GM12891 (cell line): ENCODE results near the gene SPCS2.
A peak's percentile ranks its signal among the peaks of the same experiment; 100 is the strongest.

Source experiments
- DNase-seq: peaks from one replicate; pipeline ENCODE4 v3.0.0; 2011; ENCODE audit warnings: low spot score; ENCODE audit not compliant: insufficient read length
- FAIRE-seq: peaks from 2 replicates; lab custom pipeline; 2011; peaks lifted over from hg19 to GRCh38; lab: Jason Lieb, UNC
- PAX5 ChIP-seq: IDR thresholded peaks from 2 replicates; pipeline ENCODE4 v1.6.1; 2011; ENCODE audit warnings: low read length, moderate library complexity, mild to moderate bottlenecking; ENCODE audit not compliant: insufficient read depth, severe bottlenecking
- POLR2A ChIP-seq: IDR thresholded peaks from 2 replicates; pipeline ENCODE4 v1.6.1; 2011; ENCODE audit warnings: low read depth, low read length, control low read depth
- POLR2AphosphoS5 ChIP-seq: IDR thresholded peaks from 2 replicates; pipeline ENCODE4 v1.6.1; 2011; ENCODE audit warnings: low read depth, low read length, control low read depth
- POU2F2 ChIP-seq: IDR thresholded peaks from 2 replicates; pipeline ENCODE4 v1.6.1; 2011; ENCODE audit warnings: low read depth, mild to moderate bottlenecking, control low read depth, low read length, moderate library complexity
- SPI1 ChIP-seq: IDR thresholded peaks from 2 replicates; pipeline ENCODE4 v1.6.1; 2011; ENCODE audit warnings: low read depth, low read length, control low read depth
- TAF1 ChIP-seq: IDR thresholded peaks from 2 replicates; pipeline ENCODE4 v1.6.1; 2011; ENCODE audit warnings: low read depth, low read length, control low read depth

SPCS2 gene

DNA sequence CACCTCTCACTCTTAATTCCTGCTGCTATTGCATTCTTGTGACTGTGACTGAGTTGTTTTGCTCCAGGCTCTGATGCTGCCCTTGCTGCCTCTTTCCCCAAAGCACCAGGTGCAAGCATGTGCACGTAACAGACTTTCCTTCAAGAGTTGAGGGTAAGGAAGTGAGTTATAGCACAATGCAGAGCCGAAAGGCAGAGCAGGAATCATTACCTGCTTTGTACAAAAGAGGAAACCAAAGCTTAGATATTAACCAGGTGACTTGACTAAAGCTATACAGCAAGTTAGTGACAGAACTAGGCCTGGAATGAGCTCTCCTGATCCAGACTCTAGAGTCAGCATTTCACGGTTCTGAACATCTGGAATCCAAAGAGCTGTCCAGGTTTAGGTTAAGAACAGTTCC lies 73.2 kb downstream of the SPCS2 start:
- TF ChIP-seq POLR2AphosphoS5 (no peak), SPI1 (no peak)
- DNase-seq, result no peak
- no peak for FAIRE-seq

DNA sequence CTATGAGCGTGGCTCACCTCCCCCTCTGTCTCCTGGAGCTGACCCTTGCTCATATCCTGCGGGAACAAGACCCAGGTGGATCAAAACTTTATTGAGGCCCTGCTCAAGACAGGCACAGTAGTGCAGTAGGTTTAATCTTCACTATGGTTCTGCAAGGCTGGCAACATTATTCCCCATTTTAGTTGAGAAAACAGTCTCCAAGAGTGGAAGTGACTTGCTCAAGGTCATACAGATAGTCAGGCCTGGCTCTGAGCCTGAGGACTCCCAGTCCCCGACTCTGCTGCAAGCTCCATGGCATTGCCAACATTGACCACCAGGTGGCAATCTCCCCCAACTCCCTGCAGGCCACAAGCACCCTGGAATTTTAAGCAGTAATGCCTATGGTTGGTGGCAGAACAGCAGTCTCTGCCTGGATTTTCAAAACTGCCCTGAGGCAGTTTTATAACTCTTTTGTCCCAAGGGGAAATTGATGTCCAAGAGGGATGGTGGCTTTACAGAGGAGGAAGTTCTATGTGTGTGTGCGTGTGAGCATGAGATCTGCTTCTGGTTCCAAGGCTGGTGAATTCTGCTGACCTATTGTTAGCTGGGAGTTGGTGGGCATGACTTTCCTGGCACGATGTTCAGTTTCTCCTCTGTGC lies 73.8 kb downstream of the SPCS2 start:
- DNase-seq (peak; percentile 55), FAIRE-seq (peak; percentile 88)
- no peak for TF ChIP-seq TAF1
- TF ChIP-seq SPI1, result no peak
- no peak for TF ChIP-seq POLR2AphosphoS5
- no peak for TF ChIP-seq POU2F2
- TF ChIP-seq PAX5, result no peak
- no peak for TF ChIP-seq POLR2A

DNA sequence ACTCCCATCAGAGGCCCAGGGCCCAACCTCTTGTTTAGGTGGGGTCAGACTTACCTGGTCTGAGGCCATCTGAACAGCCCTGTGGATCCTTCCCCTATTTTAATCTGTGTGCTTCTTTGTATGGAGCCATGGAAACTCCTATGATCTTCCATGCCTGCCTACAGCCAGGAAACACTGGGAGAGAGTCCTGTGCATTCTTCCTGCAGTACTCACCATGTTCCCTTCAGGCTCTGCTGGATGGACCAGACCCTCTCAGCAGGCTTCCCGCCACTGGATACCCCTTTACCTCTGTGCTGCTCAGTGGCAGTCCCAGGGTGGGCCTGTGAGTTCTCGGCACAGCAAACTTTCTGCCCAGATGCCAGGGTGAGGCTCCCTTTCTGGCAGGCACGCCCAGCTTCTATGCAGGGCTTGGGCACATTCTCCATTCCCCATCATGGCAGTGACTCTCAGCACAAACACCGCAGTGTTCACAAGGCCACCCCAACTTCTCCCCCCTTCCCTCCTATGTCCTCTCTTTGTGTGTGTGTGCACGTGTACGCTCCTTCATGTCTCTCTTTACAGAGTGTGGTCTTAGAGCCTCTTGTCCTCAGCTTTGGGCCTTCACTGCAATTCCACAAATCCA lies 74.5 kb downstream of the SPCS2 start:
- TF ChIP-seq POLR2AphosphoS5, result no peak
- no peak for TF ChIP-seq TAF1
- TF ChIP-seq POLR2A, result no peak
- TF ChIP-seq PAX5, result no peak
- TF ChIP-seq POU2F2, result no peak
- no peak for TF ChIP-seq SPI1
- FAIRE-seq (no peak), DNase-seq (no peak)

DNA sequence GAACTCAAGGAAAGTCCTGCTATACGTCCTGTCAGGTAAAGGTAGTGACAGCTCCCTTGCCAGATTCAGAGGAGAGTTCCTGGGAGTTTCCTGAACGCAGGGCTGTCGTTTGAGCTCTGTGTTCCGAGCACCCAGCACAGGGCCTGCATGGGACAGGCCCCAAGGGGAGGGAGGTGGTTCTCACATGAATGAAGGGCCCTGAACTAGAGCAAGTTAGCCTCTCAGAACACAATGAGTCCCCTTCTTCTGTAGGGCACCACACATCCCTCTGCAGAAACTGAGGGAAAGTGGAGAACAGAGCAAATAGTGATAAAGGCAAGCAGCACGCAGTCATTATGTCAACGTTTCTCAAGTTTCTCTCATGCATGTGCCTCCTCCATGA lies 75.0 kb downstream of the SPCS2 start:
- DNase-seq (no peak), FAIRE-seq (no peak)
- no peak for TF ChIP-seq POLR2AphosphoS5

DNA sequence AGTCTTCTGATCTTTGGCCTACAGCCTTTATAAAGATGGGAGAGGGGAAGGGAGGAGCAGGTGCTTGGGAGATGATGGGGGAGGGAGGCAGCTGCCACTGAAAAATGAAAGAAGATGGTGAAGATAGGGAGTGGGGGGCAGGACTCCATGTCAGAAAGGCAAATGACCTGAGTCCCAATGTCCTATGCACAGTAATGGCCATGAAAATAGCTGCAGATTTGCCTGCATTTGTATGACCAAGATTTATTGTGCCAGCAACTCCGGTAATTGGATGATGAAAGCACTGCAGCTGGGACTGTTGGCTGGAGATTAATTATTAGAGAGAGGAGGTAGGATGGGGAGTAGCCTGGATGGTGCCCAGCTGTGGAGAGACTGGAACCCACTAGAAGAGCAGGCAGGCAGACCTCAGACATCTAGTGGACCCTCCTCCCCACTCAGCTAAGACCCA lies 75.7 kb downstream of the SPCS2 start:
- DNase-seq, result no peak
- TF ChIP-seq POLR2A (no peak), POU2F2 (no peak), TAF1 (no peak), SPI1 (no peak), POLR2AphosphoS5 (no peak), PAX5 (no peak)
- FAIRE-seq, result no peak

DNA sequence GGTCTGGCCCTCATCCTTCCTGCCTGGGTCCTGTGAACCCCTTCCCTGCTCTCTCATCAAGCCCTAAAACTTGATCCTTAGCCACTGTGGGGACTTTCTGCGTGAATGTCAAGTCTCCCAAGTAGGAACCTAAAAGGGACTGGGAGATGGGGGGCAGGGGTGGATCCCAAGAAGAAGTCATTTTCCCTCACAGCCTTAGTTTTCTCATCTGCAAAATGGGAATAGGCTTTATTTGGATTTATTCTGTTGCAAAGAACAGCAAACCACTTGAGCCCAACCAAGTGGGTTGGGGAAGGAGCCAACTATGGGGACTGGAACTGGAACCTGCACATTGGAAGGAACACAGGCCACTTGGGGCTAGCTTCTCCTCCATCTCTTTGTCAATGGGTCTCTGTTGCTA lies 76.5 kb downstream of the SPCS2 start:
- no peak for TF ChIP-seq POLR2A
- TF ChIP-seq POU2F2, result no peak
- TF ChIP-seq PAX5, result no peak
- TF ChIP-seq SPI1, result no peak
- TF ChIP-seq POLR2AphosphoS5, result no peak
- TF ChIP-seq TAF1, result no peak
- FAIRE-seq (no peak), DNase-seq (no peak)

DNA sequence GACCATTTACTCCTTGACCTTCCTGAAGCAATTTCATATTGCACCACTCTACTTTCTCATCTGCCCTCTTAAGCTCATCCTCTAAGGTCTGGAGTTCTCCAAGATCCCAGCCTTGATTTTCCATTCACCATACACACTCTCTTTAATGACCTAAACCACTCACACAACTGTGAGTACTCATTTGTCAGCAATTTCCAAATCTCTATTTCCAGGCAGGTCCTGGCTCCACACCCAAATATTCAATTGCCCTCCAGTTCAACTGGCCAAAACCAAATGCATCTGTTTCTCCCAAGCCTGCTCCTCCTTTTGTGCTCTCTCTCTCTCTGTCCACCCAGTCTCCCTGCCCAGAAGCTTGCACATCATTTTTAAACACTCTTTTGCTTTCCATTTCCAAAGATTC lies 79.3 kb downstream of the SPCS2 start:
- DNase-seq (no peak), FAIRE-seq (no peak)
- TF ChIP-seq SPI1, result no peak
- no peak for TF ChIP-seq POLR2A
- TF ChIP-seq PAX5, result no peak
- TF ChIP-seq POU2F2, result no peak
- TF ChIP-seq POLR2AphosphoS5, result no peak
- no peak for TF ChIP-seq TAF1
